H54 (cell line): ENCODE results near the gene UBTD1.
"Not testable (repeated sequence)": the region's sequence is repeated elsewhere in the genome, so short reads cannot be mapped to it uniquely, and the experiment has no call there.

ENCODE experiments used
- DNase-seq: peaks from one replicate; pipeline ENCODE4 v3.0.0; 2011; ENCODE audit warnings: low spot score, mixed read lengths; ENCODE audit not compliant: insufficient read length
- FAIRE-seq: peaks from 3 replicates; lab custom pipeline; 2011; peaks lifted over from hg19 to GRCh38; lab: Jason Lieb, UNC
- POLR2A ChIP-seq: IDR thresholded peaks from 2 replicates; pipeline ENCODE4 v1.6.1; 2011; ENCODE audit warnings: low read depth, mild to moderate bottlenecking, low read length

The UBTD1 gene

GRCh38 chr10:97514344-97514743 lies 15.6 kb downstream of the UBTD1 start:
- FAIRE-seq (no peak), DNase-seq (no peak)
- no peak for TF ChIP-seq POLR2A

GRCh38 chr10:97515271-97515978 lies 16.7 kb downstream of the UBTD1 start:
- no peak for TF ChIP-seq POLR2A
- no peak for DNase-seq
- no peak for FAIRE-seq

GRCh38 chr10:97517096-97517750 lies 18.5 kb downstream of the UBTD1 start:
- FAIRE-seq: no peak
- TF ChIP-seq POLR2A: no peak
- DNase-seq: no peak

- TF ChIP-seq POLR2A: no peak
- no peak for DNase-seq
- FAIRE-seq: no peak
These were observed 19.1 kb downstream of the UBTD1 start for GRCh38 chr10:97517778-97518300.

GRCh38 chr10:97518301-97519043 lies 19.7 kb downstream of the UBTD1 start:
- no peak for TF ChIP-seq POLR2A
- peak; percentile 43 for FAIRE-seq
- DNase-seq: peak; percentile 86

GRCh38 chr10:97519342-97519741 lies 20.6 kb downstream of the UBTD1 start:
- no peak for DNase-seq
- no peak for TF ChIP-seq POLR2A
- no peak for FAIRE-seq

- DNase-seq (no peak), FAIRE-seq (no peak)
- no peak for TF ChIP-seq POLR2A
These were observed 21.8 kb downstream of the UBTD1 start for GRCh38 chr10:97520520-97520919.

GRCh38 chr10:97520978-97521761 lies 22.4 kb downstream of the UBTD1 start:
- no peak for TF ChIP-seq POLR2A
- DNase-seq (no peak), FAIRE-seq (no peak)

GRCh38 chr10:97522071-97522470 lies 23.3 kb downstream of the UBTD1 start:
- TF ChIP-seq POLR2A: no peak
- DNase-seq: no peak
- FAIRE-seq: no peak

- TF ChIP-seq POLR2A: no peak
- FAIRE-seq (no peak), DNase-seq (no peak)
These were observed 24.2 kb downstream of the UBTD1 start for GRCh38 chr10:97522937-97523336.

GRCh38 chr10:97525086-97525485 lies 26.4 kb downstream of the UBTD1 start:
- TF ChIP-seq POLR2A: no peak
- no peak for FAIRE-seq
- no peak for DNase-seq

GRCh38 chr10:97525683-97526110 lies 27.0 kb downstream of the UBTD1 start:
- DNase-seq (no peak), FAIRE-seq (no peak)
- no peak for TF ChIP-seq POLR2A

GRCh38 chr10:97528876-97529275 lies 30.2 kb downstream of the UBTD1 start:
- not testable (repeated sequence) for DNase-seq, FAIRE-seq
